ENCODE results near the gene CREB3L2. TPM values are rescaled to one million over a fixed set of nuclear protein-coding genes. Genes with fewer than 3 reads are reported as not detected.
"Not testable (repeated sequence)": the region's sequence is repeated elsewhere in the genome, so short reads cannot be mapped to it uniquely, and the experiment has no call there.

CREB3L2 gene
- total and polyA plus RNA-seq, 9 donors, result 21.2 to 110 (median 80.8) TPM

- no peaks in the 10 kb centered on the region for H3K36me3 ChIP-seq
- H3K27ac ChIP-seq, result peak overlapping the region in 1 of 2 donors; percentile 77
- H3K9me3 ChIP-seq, result no peaks in the 10 kb centered on the region
- H3K4me3 ChIP-seq, result no peak overlapping the region
- H3K27me3 ChIP-seq, result no peaks in the 10 kb centered on the region
- TF ChIP-seq, protein P1, sequence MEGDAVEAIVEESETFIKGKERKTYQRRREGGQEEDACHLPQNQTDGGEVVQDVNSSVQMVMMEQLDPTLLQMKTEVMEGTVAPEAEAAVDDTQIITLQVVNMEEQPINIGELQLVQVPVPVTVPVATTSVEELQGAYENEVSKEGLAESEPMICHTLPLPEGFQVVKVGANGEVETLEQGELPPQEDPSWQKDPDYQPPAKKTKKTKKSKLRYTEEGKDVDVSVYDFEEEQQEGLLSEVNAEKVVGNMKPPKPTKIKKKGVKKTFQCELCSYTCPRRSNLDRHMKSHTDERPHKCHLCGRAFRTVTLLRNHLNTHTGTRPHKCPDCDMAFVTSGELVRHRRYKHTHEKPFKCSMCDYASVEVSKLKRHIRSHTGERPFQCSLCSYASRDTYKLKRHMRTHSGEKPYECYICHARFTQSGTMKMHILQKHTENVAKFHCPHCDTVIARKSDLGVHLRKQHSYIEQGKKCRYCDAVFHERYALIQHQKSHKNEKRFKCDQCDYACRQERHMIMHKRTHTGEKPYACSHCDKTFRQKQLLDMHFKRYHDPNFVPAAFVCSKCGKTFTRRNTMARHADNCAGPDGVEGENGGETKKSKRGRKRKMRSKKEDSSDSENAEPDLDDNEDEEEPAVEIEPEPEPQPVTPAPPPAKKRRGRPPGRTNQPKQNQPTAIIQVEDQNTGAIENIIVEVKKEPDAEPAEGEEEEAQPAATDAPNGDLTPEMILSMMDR (IDR thresholded peaks at IDR 0.05), result no peak
- TF ChIP-seq POLR2A (IDR thresholded peaks at IDR 0.05) (no peak), EP300 (IDR thresholded peaks at IDR 0.05) (no peak)
- DNase-seq, result no peak
- WGBS, 3 donors, result 83 to 92% (median 86%) methylated on average over 3 of the region's 3 CpGs
- intact Hi-C loops (cut with DNase I), result no loop called here
- H3K4me1 ChIP-seq (ENCODE audit: insufficient read depth), result peaks cover 42% of the 10 kb centered on the region
Measured at GRCh38 chr7:137985897-137986251, 16.0 kb downstream of the CREB3L2 start.

DNA sequence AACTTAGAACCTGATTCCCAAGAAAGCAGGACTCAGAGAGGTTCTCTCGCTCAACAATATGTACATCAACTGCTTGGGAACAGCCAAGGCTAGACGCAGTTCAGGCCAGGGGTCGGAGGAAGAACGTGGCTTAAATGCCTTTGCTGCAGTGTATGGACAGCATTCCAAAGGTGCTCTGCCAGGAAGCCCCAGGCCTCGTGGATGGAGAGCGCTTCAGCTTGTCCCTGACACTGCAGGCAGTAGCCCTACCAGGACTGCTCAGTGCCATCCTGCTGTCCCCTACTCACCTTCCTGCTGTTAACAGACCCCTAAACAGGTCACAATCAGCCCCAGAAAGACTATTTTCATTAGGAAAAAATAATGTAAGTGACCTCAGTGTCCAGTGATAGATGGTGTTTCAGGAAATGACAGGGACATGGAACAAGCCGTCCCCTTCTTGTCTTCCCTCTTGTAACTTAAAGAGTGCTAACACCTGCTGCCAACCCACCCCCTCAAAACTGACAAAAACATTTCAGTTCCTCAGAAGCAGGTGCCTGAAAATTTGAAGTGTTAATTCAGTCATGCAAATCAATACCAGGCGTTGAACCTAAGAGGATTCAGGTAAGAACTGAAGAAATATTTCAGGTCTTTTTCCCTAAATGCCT, 16.5 kb downstream of the CREB3L2 start:
- Histone ChIP-seq H3K27ac (peak overlapping the region in 1 of 2 donors; percentile 77), H3K4me1 (ENCODE audit: insufficient read depth) (peaks cover 41% of the 10 kb centered on the region), H3K36me3 (no peaks in the 10 kb centered on the region), H3K9me3 (no peaks in the 10 kb centered on the region), H3K27me3 (no peaks in the 10 kb centered on the region), H3K4me3 (no peak overlapping the region)
- 54 to 57% (median 55%) methylated on average over 8 of the region's 8 CpGs for WGBS, 3 donors
- intact Hi-C loops (cut with DNase I), result no loop called here
- DNase-seq, result no peak
- TF ChIP-seq, protein P1 (IDR thresholded peaks at IDR 0.05), result no peak
- no peak for TF ChIP-seq POLR2A (IDR thresholded peaks at IDR 0.05)
- no peak for TF ChIP-seq EP300 (IDR thresholded peaks at IDR 0.05)

DNA sequence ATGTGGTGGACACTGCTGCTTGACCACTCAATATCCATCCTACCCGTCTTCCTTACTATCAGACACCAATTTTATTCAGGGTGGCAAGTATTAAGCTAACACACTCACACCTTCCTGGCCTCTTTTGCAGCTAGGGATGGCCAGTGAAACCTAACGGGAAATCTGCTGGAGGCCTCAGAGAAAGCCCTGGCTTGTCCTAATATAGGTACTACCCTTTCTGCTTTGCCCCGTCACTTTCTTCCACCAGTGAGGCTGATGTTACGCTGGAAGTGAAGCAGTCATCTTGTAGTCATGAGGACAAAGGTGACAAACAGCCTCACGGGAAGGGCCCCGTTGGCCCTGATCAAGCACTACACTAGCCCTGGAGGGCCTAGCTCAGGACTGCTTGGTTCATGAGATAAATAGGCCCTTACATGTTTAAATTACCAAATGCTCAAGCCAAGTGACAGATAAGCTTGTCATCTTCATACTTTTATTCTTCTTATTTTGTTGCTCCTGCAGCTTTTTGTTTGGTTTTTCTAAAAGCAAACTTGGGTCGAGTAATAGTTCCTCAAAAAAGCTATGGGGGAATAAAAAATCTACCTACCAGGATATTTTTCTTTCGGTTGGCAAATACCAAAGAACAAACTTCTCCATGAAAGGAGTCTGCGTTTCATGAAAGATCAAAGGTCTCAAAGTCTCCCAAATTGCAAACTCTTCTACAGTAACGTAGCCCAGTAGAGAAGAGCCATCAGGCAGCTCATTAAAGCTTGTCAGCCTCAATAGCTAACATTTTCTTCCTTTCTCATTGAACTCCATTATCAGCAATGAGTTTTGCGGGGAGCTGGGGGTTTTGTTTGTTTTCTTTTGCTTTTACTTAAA, 17.5 kb downstream of the CREB3L2 start:
- DNase-seq, result no peak
- WGBS, 3 donors, result 65 to 75% (median 65%) methylated on average over 11 of the region's 11 CpGs
- Histone ChIP-seq H3K4me1 (ENCODE audit: insufficient read depth) (peaks cover 33% of the 10 kb centered on the region), H3K36me3 (no peaks in the 10 kb centered on the region), H3K27me3 (no peaks in the 10 kb centered on the region), H3K4me3 (no peak overlapping the region), H3K9me3 (no peaks in the 10 kb centered on the region), H3K27ac (no peak overlapping the region)
- intact Hi-C loops (cut with DNase I), result loop anchor here in 1 of 4 donors (5.0 kb wide), 1 partner anchor 37 kb away; no protein-coding TSS in a partner anchor
- TF ChIP-seq, protein P1 (IDR thresholded peaks at IDR 0.05), result no peak
- no peak for TF ChIP-seq POLR2A (IDR thresholded peaks at IDR 0.05)
- TF ChIP-seq EP300 (IDR thresholded peaks at IDR 0.05), result no peak

GRCh38 chr7:137983323-137984008, 18.4 kb downstream of the CREB3L2 start:
- Histone ChIP-seq H3K4me1 (ENCODE audit: insufficient read depth) (peaks cover 32% of the 10 kb centered on the region), H3K27me3 (no peaks in the 10 kb centered on the region), H3K27ac (no peak overlapping the region), H3K9me3 (no peaks in the 10 kb centered on the region), H3K4me3 (no peak overlapping the region), H3K36me3 (no peaks in the 10 kb centered on the region)
- TF ChIP-seq EP300 (IDR thresholded peaks at IDR 0.05), result no peak
- TF ChIP-seq, protein P1 (IDR thresholded peaks at IDR 0.05), result no peak
- no peak for TF ChIP-seq POLR2A (IDR thresholded peaks at IDR 0.05)
- intact Hi-C loops (cut with DNase I), result loop anchor here in 1 of 4 donors (5.0 kb wide), 1 partner anchor 36 kb away; no protein-coding TSS in a partner anchor
- WGBS, 3 donors, result 85 to 91% (median 90%) methylated on average over 12 of the region's 12 CpGs
- no peak for DNase-seq

DNA sequence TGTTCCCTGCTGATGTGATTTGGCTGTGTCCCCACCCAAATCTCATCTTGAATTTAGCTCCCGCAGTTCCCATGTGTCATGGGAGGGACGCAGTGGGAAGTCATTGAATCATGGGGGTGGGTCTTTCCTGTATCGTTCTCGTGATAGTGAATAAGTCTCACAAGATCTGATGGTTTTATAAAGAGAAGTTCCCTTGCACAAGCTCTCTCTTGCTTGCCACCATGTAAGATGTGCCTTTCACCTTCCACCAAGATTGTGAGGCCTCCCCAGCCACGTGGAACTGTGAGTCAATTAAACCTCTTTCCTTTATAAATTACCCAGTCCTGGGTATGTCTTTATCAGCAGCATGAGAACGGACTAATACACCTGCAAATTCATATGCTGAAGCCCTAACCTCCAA, 19.5 kb downstream of the CREB3L2 start:
- not testable (repeated sequence) for H3K27ac ChIP-seq, H3K9me3 ChIP-seq, H3K27me3 ChIP-seq, H3K4me3 ChIP-seq, DNase-seq, H3K36me3 ChIP-seq
- WGBS, 3 donors, result 94 to 98% (median 95%) methylated on average over 6 of the region's 6 CpGs
- H3K4me1 ChIP-seq (ENCODE audit: insufficient read depth), result peaks cover 29% of the 10 kb centered on the region
- intact Hi-C loops (cut with DNase I), result loop anchor here in 1 of 4 donors (5.0 kb wide), 1 partner anchor 35 kb away; no protein-coding TSS in a partner anchor

Measured in ovary (tissue), 9 donors.